ENCODE results near the gene OR6X1.

DNA sequence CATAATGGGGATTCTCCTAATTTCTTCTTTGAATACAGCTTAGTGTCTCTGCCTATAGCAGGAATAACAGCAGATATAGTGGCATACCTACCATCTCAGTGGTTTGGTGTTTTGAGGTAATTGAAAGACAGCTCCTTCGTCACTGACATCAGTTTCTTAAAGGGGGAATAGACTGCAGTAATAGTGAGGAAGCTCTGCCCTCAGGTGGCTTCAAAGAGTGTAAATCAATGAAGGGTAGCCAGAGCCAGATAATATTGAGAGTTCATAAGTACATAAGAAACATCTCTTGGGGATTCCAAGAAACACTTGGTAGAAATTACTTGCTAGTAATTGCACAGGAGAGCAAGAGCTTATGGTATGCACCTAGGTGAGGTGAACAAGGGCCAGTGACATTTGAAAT, 47.4 kb upstream of the OR6X1 start:
- TF ChIP-seq, protein P1, sequence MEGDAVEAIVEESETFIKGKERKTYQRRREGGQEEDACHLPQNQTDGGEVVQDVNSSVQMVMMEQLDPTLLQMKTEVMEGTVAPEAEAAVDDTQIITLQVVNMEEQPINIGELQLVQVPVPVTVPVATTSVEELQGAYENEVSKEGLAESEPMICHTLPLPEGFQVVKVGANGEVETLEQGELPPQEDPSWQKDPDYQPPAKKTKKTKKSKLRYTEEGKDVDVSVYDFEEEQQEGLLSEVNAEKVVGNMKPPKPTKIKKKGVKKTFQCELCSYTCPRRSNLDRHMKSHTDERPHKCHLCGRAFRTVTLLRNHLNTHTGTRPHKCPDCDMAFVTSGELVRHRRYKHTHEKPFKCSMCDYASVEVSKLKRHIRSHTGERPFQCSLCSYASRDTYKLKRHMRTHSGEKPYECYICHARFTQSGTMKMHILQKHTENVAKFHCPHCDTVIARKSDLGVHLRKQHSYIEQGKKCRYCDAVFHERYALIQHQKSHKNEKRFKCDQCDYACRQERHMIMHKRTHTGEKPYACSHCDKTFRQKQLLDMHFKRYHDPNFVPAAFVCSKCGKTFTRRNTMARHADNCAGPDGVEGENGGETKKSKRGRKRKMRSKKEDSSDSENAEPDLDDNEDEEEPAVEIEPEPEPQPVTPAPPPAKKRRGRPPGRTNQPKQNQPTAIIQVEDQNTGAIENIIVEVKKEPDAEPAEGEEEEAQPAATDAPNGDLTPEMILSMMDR (conservative IDR thresholded peaks at IDR 0.05; ENCODE audit: low read length): no peak
- TF ChIP-seq EZH2phosphoT487 (IDR thresholded peaks at IDR 0.05; ENCODE audit: borderline replicate concordance): no peak
